Right lobe of liver (tissue), 6 donors: ENCODE results near the gene ACBD6. TPM values are rescaled to one million over a fixed set of nuclear protein-coding genes. Genes with fewer than 3 reads are reported as not detected.

ENCODE experiments used
- ATAC-seq, 4 donors: fragments of 200-7000 bp; cut with Tn5 transposase; one replicate each; pipeline ENCODE4 v1.9.1; 2020; ENCODE audit warnings: mild to moderate bottlenecking in 4 of 4, moderate library complexity in 4 of 4
- DNase-seq, 3 donors: peaks; one replicate each; pipeline ENCODE4 v3.0.0-alpha.2; 2020
- H3K27ac ChIP-seq, 3 donors: fragments of 200-600 bp; one replicate each; pipeline ENCODE4 v1.8.0; 2022
- H3K27me3 ChIP-seq, 2 donors: fragments of 200-600 bp; one replicate each; pipeline ENCODE4 v1.8.0; 2022
- H3K36me3 ChIP-seq, 4 donors: fragments of 200-600 bp; sonication (generic) in 1 of 4; one replicate each; pipeline versions ENCODE4 v1.5.1 to v1.8.0; 2017 to 2022; ENCODE audit warnings: control low read depth in 1 of 4
- H3K4me1 ChIP-seq, 4 donors: fragments of 200-600 bp; sonication (generic) in 1 of 4; one replicate each; pipeline versions ENCODE4 v1.5.1 to v1.8.0; 2017 to 2022; ENCODE audit warnings: control low read depth in 1 of 4
- H3K4me3 ChIP-seq, 3 donors: fragments of 200-600 bp; one replicate each; pipeline ENCODE4 v1.8.0; 2022
- H3K9me3 ChIP-seq, 4 donors: fragments of 200-600 bp; sonication (generic) in 1 of 4; one replicate each; pipeline versions ENCODE4 v1.5.1 to v1.8.0; 2017 to 2022; ENCODE audit warnings: control low read depth in 1 of 4
- CTCF ChIP-seq, 4 donors: fragments of 200-600 bp in 3 of 4; fragments of 450-650 bp in 1 of 4; IDR thresholded peaks; one replicate each; pipeline versions ENCODE4 v1.5.1 to v1.8.0; 2016 to 2022; ENCODE audit warnings: antibody characterized with exemption in 4 of 4, mild to moderate bottlenecking in 2 of 4
- POLR2A ChIP-seq: fragments of 450-650 bp; IDR thresholded peaks from one replicate; pipeline ENCODE4 v1.6.1; 2017; ENCODE audit warnings: antibody characterized with exemption, mild to moderate bottlenecking
- WGBS: methylation state at CpG from one replicate; pipeline ENCODE4 v1.1.6; 2018; ENCODE audit warnings: low coverage, low lambda C conversion rate; ENCODE audit not compliant: insufficient coverage; ENCODE audit errors: missing lambda C conversion rate; 5-methylcytosine and 5-hydroxymethylcytosine counted together
- intact Hi-C, 2 donors: fragments of 100-400 bp; cut with DNase I; formaldehyde crosslinking; loops; one replicate each; pipeline versions ENCODE4 v1.11.2 to v1.14.1; 2022
- total RNA-seq, 6 experiments: library from RNA; depleted of rRNA in 2 of 6; stranded (reverse); fragments of >200 nt in 2 of 6; fragmentation: NEBNext Ultra II Directional in 3 of 6; extraction: Animal tissue kit (Norgen Biotek cat#: 25700) in 3 of 6; gene quantifications; one replicate each; pipeline versions ENCODE4 v1.1.0 to v1.2.4, GENCODE V29; 2016 to 2023
- donor health status: DM: no; HTN: yes; CAD: no.
- donor health status: DM: no; HTN: no; CAD: no.
- donor health status: DM: no; HTN: no; CAD: no.
- donor health status: DM: no; HTN: yes; CAD: no.
- donor health status: DM: no; HTN: yes; CAD: no.

ACBD6 gene
- total RNA-seq, 6 experiments from 2014 or later, result 9.5 to 18.9 (median 11.5) TPM

DNA sequence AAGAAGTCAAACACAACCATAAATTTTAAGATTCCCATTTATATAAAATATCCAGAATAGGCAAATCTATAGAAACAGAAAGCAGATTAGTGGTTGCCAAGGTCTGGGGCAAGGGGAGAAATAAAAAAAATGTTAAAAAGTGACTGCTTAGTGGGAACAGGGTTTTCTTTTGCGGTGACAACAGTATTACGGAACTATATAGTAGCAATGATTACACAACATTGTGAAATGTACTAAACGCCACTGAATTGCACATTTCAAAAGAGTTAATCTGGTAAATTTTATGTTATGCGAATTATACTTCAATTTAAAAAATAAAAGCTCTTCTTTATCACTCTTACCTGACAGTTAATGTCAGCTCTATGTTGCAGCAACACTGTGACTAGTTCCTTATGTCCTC, 105.2 kb downstream of the ACBD6 start:
- no peaks in the 10 kb centered on the region for H3K9me3 ChIP-seq
- H3K36me3 ChIP-seq, result no peaks in the 10 kb centered on the region
- TF ChIP-seq POLR2A (no peak), CTCF (IDR thresholded peaks at IDR 0.05) (no peak)
- no peaks in the 10 kb centered on the region for H3K4me1 ChIP-seq
- DNase-seq, result no peak
- no peak overlapping the region for H3K4me3 ChIP-seq
- ATAC-seq, result peak in 2 of 4 donors; percentile 31 to 45
- WGBS, result 66% methylated on average over 4 of the region's 4 CpGs
- no peaks in the 10 kb centered on the region for H3K27me3 ChIP-seq
- no peak overlapping the region for H3K27ac ChIP-seq
- intact Hi-C loops, result no loop called here

- ATAC-seq, result no peak
- intact Hi-C loops, result no loop called here
- Histone ChIP-seq H3K4me3 (no peak overlapping the region), H3K27ac (no peak overlapping the region), H3K36me3 (no peaks in the 10 kb centered on the region), H3K9me3 (no peaks in the 10 kb centered on the region), H3K4me1 (no peaks in the 10 kb centered on the region), H3K27me3 (no peaks in the 10 kb centered on the region)
- DNase-seq, result no peak
- no peak for TF ChIP-seq POLR2A
- no peak for TF ChIP-seq CTCF (IDR thresholded peaks at IDR 0.05)
- WGBS, result 96% methylated on average over 7 of the region's 7 CpGs
Observed at GRCh38 chr1:180392427-180393145, 109.8 kb downstream of the ACBD6 start.

DNA sequence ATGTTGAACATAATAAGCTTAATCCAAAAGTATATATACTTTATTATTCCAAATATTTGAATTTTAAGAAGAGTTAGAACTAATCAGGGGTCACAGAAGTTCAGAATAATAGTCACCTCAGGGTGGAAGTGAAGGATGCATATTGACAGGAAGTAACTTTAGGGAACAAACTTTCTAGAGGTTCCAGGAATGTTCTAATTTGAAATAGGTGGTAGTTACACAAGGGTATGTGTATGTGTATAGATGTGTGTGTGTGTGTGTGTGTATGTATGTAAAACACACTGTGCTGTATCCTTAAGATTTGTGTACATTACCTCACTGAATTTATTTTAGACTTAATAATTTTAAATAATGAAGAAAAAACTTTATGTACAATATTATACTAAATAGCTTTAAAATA, 110.4 kb downstream of the ACBD6 start:
- Histone ChIP-seq H3K4me1 (no peaks in the 10 kb centered on the region), H3K4me3 (no peak overlapping the region), H3K9me3 (no peaks in the 10 kb centered on the region), H3K27ac (peak overlapping the region in 1 of 3 donors; percentile 9), H3K27me3 (no peaks in the 10 kb centered on the region), H3K36me3 (no peaks in the 10 kb centered on the region)
- ATAC-seq (peak in 1 of 4 donors; percentile 25), DNase-seq (no peak)
- no peak for TF ChIP-seq CTCF (IDR thresholded peaks at IDR 0.05)
- no peak for TF ChIP-seq POLR2A
- intact Hi-C loops, result no loop called here

DNA sequence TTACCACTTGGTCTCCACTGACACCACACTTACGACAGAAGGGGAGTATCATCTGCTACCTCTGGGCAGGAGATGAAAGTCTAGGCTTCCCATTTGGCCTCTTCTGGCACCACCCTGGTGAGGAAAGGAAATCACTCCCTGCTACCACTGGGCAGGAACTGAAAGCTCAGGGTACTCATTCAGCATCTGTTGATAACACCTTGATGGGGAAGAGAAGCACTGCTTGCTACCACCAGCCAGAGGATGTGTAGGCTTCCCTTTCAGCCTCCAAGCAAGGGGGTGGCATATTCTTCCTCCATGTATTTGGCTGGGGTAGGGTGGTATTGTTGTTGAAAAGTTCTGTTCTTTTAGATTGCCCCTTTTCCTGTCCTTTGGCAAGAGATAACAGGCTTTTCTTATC, 115.0 kb downstream of the ACBD6 start:
- Histone ChIP-seq H3K27me3 (no peaks in the 10 kb centered on the region), H3K4me3 (no peak overlapping the region), H3K27ac (no peak overlapping the region), H3K36me3 (no peaks in the 10 kb centered on the region), H3K9me3 (no peaks in the 10 kb centered on the region), H3K4me1 (no peaks in the 10 kb centered on the region)
- no peak for ATAC-seq
- WGBS, result 92% methylated on average over 1 of the region's 1 CpG
- TF ChIP-seq CTCF (IDR thresholded peaks at IDR 0.05) (no peak), POLR2A (no peak)
- no peak for DNase-seq
- intact Hi-C loops, result no loop called here
